GM18861 (cell line): ENCODE measurements around the gene PDZD11.
"Not testable (repeated sequence)": the region's sequence is repeated elsewhere in the genome, so short reads cannot be mapped to it uniquely, and the experiment has no call there.

Experiments used
- ATAC-seq: cut with Tn5 transposase; IDR thresholded peaks from one replicate; pipeline ENCODE4 v1.9.1; 2021; ENCODE audit not compliant: unreplicated experiment

Gene PDZD11

GRCh38 chrX:70257423-70258288 is 32.1 kb downstream of the PDZD11 start:
- ATAC-seq: no peak

DNA sequence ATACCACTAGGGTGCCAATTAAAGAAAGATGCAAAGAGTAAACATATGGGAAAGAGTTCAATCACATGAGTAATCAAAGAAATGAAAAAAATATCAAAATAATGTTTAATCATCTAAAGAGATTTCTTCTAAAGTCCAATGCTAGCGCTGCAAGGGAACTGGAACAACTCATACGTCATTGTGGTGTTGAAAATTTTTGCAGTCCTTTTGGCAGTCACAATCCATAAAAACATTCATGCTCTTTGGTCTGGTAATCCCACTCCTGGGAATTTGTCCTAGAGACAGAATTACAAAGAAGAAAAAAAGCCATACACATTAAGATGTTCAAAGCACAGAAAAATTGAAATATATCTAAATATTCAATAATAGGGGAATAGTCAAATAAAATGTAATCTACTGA is 34.3 kb downstream of the PDZD11 start:
- no peak for ATAC-seq

- ATAC-seq: no peak
Observed at GRCh38 chrX:70254909-70255308, 34.8 kb downstream of the PDZD11 start.

GRCh38 chrX:70254063-70254400 is 35.7 kb downstream of the PDZD11 start:
- ATAC-seq: no peak

DNA sequence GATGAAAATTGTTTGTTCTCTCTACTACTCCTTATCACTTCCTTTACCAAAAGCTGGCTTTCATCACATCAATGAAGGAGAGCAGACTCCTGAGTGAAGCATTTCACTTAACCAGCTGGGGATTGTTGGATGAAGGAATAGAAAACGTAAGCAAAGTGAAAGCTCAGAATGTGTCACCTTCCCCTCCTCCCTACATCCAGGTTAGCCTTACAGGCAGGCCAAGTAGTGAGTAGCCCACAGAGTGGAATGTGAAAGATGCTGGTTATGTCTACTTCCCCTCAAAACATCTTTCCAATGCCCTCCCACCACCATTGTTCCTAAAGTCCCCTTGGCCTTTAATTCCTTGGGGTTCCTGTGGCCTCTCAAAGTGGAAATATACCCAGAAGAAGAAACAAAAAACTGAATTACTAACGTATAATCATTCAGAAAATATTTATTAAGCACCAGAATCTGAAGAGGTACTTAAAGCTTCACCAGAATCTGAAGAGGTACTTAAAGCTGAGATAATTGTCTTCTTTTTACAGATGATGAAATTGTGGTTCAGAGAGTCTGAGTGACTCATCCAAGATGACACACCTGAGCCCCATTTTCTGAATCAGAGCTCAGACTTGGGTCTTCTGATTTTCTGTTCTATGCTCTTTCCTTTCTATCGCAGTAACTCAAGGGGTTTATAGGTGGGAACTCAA is 36.2 kb downstream of the PDZD11 start:
- ATAC-seq: no peak

GRCh38 chrX:70252491-70252890 is 37.2 kb downstream of the PDZD11 start:
- ATAC-seq: no peak

DNA sequence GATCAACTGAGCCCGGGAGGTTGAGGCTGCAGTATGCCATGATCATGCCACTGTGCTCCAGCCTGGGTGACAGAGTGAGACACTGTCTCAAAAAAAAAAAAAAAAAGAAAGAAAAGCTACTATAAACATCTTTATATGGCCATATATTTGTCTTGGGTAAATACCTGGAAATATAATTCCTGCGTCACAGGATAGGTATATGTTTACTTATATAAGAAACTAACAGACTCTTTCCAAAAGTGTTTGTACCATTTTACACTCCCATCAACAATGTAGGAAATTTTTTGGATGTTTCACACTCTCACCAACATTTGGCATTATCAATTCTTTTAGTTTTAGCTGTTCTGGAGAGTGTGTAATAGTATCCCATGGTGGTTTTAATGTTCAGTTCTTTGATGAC is 42.5 kb downstream of the PDZD11 start:
- no peak for ATAC-seq

DNA sequence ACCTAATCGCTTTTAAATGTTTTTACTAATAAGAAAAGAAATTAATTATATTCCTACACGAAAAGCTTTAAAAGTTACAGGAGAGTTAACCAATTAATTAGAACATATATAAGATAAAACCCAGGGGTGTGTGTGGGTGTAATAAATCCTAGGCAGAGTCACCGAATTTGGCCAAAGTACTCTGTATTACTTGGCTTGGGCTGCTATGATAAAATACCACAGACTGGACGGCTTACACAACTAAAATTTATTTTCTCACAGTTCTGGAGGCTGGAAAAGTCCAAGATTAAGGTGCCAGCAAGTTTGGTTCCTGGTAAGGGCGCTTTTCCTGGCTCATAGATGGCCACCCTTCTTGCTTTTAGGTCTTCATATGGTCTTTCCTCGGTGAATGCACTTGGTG is 44.8 kb downstream of the PDZD11 start:
- no peak for ATAC-seq

GRCh38 chrX:70243601-70244000 is 46.1 kb downstream of the PDZD11 start:
- ATAC-seq: not testable (repeated sequence)

GRCh38 chrX:70241501-70241900 is 48.2 kb downstream of the PDZD11 start:
- no peak for ATAC-seq

DNA sequence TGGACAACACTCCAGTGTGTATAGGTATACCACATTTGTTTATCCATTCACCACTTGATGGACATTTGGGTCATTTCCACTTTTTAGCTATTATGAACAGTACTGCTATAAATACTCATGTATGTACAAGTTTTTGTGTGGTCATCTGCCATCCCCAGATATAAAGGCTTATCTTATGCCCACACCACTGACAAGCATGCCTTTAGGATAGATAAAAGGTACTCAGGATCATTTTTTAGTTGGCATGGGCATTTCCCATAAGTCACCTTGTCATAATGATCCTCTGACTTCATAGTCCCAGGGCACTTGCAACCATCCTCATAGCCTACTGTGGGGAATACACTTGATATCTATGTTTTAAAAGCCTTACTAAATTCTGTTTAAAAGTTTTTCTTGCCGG is 49.0 kb downstream of the PDZD11 start:
- ATAC-seq: no peak
